NB4 (cell line): ENCODE measurements around the gene FSTL4.

Experiments used
- DNase-seq: peaks from one replicate; pipeline ENCODE4 v3.0.0; 2010; ENCODE audit warnings: low read depth
- H3K4me3 ChIP-seq: one replicate; pipeline ENCODE4 v1.5.1; 2011; ENCODE audit warnings: mild to moderate bottlenecking, low read depth, low read length, moderate library complexity
- CTCF ChIP-seq: IDR thresholded peaks from one replicate; pipeline ENCODE4 v1.5.1; 2012; ENCODE audit warnings: low read depth, low read length
- MAX ChIP-seq: IDR thresholded peaks from 2 replicates; pipeline ENCODE4 v1.6.1; 2011; ENCODE audit warnings: low read depth, low read length
- MYC ChIP-seq: IDR thresholded peaks from 2 replicates; pipeline ENCODE4 v1.6.1; 2011; ENCODE audit warnings: low read depth, low read length
- POLR2A ChIP-seq: IDR thresholded peaks from 2 replicates; pipeline ENCODE4 v1.6.1; 2011; ENCODE audit warnings: mild to moderate bottlenecking; ENCODE audit not compliant: insufficient read length; ENCODE audit errors: extremely low read depth

Gene FSTL4

GRCh38 chr5:133457439-133458355 lies 154.6 kb downstream of the FSTL4 start:
- no peak overlapping the region for H3K4me3 ChIP-seq
- TF ChIP-seq MYC: no peak
- no peak for TF ChIP-seq CTCF
- TF ChIP-seq MAX: no peak
- TF ChIP-seq POLR2A: no peak
- no peak for DNase-seq

- H3K4me3 ChIP-seq: no peak overlapping the region
- TF ChIP-seq MAX (peak; percentile 82), MYC (peak; percentile 72), POLR2A (no peak)
- DNase-seq: peak; percentile 44
These were observed 155.4 kb downstream of the FSTL4 start for GRCh38 chr5:133456933-133457402.

GRCh38 chr5:133455676-133456075 lies 156.7 kb downstream of the FSTL4 start:
- H3K4me3 ChIP-seq: no peak overlapping the region
- no peak for DNase-seq
- TF ChIP-seq POLR2A: no peak
- no peak for TF ChIP-seq MAX
- TF ChIP-seq CTCF: no peak
- no peak for TF ChIP-seq MYC

- DNase-seq: no peak
- TF ChIP-seq MYC: no peak
- no peak for TF ChIP-seq POLR2A
- no peak for TF ChIP-seq CTCF
- TF ChIP-seq MAX: no peak
- H3K4me3 ChIP-seq: no peak overlapping the region
These were observed 157.9 kb downstream of the FSTL4 start for GRCh38 chr5:133454442-133454841.

- TF ChIP-seq POLR2A (no peak), MYC (no peak), CTCF (no peak)
- DNase-seq: no peak
- no peak overlapping the region for H3K4me3 ChIP-seq
These were observed 158.5 kb downstream of the FSTL4 start for GRCh38 chr5:133453831-133454230.

GRCh38 chr5:133453084-133453780 lies 159.1 kb downstream of the FSTL4 start:
- DNase-seq: no peak
- TF ChIP-seq MAX: no peak
- no peak for TF ChIP-seq POLR2A
- no peak overlapping the region for H3K4me3 ChIP-seq
